Measurements from ENCODE around the gene SIPA1L3.

SIPA1L3 gene

DNA sequence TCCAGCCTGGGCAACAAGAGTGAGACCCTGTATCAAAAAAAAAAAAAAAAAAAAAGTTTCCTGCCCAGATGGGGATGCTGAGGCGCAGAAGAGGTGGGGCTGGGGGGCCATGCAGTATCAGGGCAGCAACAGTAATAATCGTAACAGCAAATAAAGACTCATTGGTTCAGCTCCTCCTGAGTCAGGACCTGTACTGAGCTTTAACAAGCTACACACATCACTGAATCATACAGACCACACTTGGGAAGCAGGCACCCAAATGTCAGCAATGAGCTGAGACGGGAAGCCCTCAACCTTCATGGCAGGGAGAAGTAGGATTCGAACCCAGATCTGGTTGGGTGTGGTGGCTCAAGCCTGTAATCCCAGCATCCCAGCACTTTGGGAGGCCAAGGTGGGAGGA is 327.6 kb downstream of the SIPA1L3 start:
- no peak for DNase-seq (ENCODE audit: low spot score)

DNA sequence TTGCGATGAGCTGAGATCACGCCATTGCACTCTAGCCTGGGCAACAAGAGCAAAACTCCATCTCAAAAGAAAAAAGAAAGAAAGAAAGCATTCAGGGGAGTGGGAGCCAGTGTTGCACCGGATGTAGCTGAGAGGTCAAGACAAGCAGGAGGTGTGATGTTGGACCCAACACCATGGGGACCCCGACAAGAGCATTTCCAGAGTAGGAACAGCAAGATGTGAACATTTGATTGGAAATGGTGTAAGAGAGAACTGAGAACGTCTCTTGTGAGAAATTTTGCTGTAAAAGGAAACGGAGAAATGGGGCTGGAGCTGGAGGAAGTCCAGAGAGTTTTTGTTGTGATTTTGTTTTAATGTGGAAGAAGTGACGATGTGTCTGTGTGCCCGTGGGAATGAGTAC is 332.8 kb downstream of the SIPA1L3 start:
- DNase-seq (ENCODE audit: low spot score): no peak

DNA sequence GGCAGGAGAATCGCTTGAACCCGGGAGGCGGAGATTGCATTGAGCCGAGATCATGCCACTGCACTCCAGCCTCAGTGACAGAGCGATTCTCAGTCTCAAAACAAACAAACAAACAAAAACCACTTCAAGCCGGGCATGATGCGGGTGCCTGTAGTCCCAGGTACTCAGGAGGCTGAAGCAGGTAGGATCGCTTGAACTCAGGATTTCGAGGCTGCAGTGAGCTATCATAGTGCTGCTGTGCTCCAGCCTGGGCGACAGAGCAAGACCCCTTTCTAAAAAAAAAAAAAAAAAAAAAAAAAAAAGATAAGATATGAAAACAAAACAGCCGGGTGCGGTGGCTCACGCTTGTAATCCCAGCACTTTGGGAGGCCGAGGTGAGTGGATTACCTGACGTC is 336.3 kb downstream of the SIPA1L3 start:
- DNase-seq (ENCODE audit: low spot score): no peak

DNA sequence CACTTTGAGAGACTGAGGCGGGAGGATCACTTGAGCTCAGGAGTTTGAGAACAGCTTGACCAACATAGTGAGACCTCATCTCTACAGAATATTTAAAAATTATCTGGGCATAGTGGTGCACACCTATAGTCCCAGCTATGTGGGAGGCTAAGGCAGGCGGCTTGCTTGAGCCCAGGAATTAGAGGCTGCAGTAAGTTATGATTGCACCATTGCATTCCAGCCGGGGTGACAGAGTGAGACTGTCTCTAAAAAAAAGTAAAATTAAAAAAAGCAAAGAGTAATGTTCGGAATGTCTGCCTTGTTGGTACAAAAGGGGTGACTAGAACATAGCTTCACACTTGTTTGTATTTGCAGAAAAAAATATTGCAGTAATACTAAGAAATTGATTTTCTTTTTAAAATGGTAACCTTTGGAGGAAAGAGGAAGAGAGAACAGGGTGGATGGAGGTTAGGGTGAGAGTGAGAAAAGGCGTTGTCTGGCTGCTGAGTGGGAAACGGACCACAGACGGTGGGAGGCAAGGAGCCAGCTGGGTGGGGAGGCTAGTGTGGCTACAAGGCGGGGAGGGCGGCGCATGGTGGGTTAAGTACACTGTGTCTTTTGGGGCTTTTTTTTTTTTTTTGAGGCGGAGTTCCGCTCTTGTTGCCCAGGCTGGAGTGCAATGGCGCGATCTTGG is 339.0 kb downstream of the SIPA1L3 start:
- DNase-seq (ENCODE audit: low spot score): no peak

DNA sequence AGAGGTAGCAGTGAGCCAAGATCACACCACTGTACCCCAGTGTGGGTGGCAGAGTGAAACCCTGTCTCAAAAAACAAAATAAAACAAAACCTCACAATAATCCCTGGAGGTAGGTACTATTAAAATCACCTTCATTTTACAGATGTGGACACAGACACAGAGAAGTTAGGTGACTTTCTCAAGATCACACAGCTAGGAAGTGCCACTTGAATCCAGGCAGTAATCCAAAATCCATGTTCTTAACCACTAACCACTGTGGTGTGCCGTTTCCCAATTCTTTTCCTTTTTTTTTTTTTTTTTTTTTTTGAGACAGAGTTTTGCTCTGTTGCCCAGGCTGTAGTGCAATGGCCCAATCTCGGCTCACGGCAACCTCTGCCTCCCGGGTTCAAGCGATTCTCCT is 340.1 kb downstream of the SIPA1L3 start:
- no peak for DNase-seq (ENCODE audit: low spot score)

- DNase-seq (ENCODE audit: low spot score): no peak
Observed at GRCh38 chr19:38247734-38248268, 340.8 kb downstream of the SIPA1L3 start.

- DNase-seq (ENCODE audit: low spot score): no peak
Observed at GRCh38 chr19:38248421-38248820, 341.4 kb downstream of the SIPA1L3 start.

DNA sequence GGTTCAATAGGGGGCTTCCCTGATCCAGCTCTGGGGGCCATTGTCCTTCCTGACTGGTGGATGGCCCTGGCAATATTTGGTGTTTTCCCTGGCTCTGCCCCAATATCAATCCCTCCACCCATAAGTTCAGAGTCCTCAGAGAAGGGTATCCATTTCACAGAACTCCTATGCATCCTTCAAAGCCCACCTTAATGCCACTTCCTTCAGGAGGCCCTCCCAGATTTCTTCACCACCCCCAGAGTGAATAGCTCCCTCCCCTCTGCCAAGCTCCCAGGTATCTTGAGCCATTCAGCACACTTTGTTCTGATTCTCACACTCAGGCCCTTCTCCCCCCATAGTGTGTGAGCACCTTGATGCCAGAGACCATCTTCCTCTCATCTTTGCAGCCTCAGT is 343.4 kb downstream of the SIPA1L3 start:
- DNase-seq (ENCODE audit: low spot score): no peak

GRCh38 chr19:38250821-38251563 is 344.0 kb downstream of the SIPA1L3 start:
- DNase-seq (ENCODE audit: low spot score): no peak

DNA sequence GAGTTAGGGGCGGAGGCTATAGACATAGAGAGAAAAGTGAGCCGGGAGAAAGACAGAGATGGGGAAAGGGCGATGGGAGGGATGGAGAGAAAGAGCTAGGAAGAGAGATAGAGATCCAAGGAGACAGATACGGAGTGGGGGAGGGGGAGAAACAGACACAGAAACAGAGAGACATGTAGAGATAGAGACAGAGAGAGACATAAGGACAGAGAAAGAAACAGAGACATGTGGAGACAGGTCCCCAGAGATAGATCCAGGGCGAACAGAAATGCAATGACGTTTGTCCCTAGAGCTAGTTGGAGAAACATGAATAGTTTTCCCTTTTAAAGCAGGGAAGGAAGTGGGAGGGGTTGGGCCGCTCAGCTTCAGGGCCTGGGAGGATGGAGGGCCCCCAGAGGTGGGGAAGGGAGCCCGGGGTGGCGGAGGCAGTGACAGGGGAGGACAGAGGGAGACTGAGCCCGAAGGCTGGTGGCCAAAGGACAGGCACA is 344.6 kb downstream of the SIPA1L3 start:
- no peak for DNase-seq (ENCODE audit: low spot score)

GRCh38 chr19:38252385-38252784 is 345.4 kb downstream of the SIPA1L3 start:
- no peak for DNase-seq (ENCODE audit: low spot score)

- no peak for DNase-seq (ENCODE audit: low spot score)
Observed at GRCh38 chr19:38252941-38253691, 346.1 kb downstream of the SIPA1L3 start.

DNA sequence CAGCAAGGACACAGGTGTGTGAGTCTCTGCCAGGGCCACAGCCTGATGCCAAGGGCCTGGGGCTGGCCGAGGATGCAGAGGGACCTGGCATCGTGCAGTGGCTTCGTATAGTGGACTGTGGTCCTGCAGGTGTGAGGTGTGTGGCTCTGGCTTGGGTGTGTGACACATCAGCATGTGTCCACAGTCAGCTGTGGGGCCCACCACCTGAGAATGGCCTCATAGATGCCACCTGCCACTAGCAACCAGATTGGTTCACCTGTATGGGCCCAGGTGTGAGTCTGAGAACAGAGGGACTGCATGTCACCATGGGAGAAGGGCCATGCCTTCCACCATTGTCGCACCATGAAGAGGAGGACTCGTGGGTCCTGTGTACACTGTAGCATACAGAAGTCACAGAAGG is 346.8 kb downstream of the SIPA1L3 start:
- DNase-seq (ENCODE audit: low spot score): no peak

DNA sequence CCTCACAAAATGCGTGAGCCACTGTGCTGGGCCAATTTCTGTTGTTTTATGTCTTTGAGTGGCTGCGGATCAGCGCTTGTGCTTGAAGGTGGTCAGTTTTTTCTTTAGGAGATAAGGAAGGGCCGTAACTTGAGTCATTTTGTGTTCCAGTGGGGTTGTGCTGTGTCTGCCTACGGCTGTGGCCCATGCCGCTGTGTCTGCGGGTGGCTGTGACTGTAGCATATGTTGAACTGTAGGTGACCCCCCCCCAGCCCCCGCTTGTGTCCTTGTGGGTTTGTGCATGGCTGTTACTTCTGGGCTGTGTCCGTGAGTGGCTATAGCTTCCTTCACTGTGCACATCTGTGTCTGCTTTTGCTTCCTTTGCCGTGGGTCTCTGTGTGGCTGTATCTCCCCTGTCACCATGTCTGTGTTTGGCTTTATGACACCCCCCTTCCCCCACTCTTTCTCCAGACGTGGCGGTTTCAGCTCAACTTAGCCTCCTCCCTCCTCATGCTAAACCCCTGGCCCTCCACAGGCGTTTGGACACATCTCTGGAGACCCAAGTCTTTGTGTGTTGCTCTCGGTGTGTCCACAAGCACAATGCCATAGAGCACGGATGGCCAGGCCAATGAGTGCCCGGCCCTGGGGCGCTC is 348.5 kb downstream of the SIPA1L3 start:
- DNase-seq (ENCODE audit: low spot score): no peak
